ENCODE results near the gene SLC16A14. TPM values are rescaled to one million over a fixed set of nuclear protein-coding genes. Genes with fewer than 3 reads are reported as not detected.

The SLC16A14 gene
- total and polyA plus RNA-seq, 2 of the 8 experiments (the other 6 are each of a cell fraction or from before 2014, with no cell fraction given): 2.1 to 3.0 TPM

- Histone ChIP-seq H3K27ac (ENCODE audit: low read depth, low read length) (no peak overlapping the region), H2BK15ac (ENCODE audit: low read length) (no peak overlapping the region), H3K4me3 (ENCODE audit: extremely low read depth in 1 of 4, insufficient read depth in 2 of 4, low read depth in 3 of 4, low read length in 4 of 4) (no peak overlapping the region), H2BK5ac (ENCODE audit: low read depth, low read length) (no peak overlapping the region), H3K14ac (ENCODE audit: insufficient read length) (no peak overlapping the region), H3K36me3 (ENCODE audit: control insufficient read depth in 2 of 4, insufficient read depth in 4 of 4, low read length in 3 of 4) (no peaks in the 10 kb centered on the region; a peak in 1 of 8 replicates), H2AK5ac (ENCODE audit: low read depth, low read length) (no peak overlapping the region), H2BK20ac (ENCODE audit: low read length) (no peak overlapping the region), H3K56ac (replicated peaks; ENCODE audit: insufficient read length, low read depth, low read length) (no peak overlapping the region), H3K23me2 (ENCODE audit: low read depth, low read length) (no peaks in the 10 kb centered on the region), H2BK120ac (replicated peaks; ENCODE audit: low read depth, low read length) (no peak overlapping the region), H4K20me1 (replicated peaks in 1 of 2; ENCODE audit: control insufficient read depth in 1 of 2, insufficient read depth in 2 of 2, low read length in 2 of 2) (no peaks in the 10 kb centered on the region), H3K18ac (ENCODE audit: extremely low read depth, low read length) (no peak overlapping the region), H4K91ac (replicated peaks; ENCODE audit: insufficient read length, low read length) (no peak overlapping the region), H3K4me2 (ENCODE audit: insufficient read depth in 1 of 2, low read depth in 2 of 2, low read length in 2 of 2) (no peak overlapping the region), H3K27me3 (replicated peaks in 1 of 4; ENCODE audit: control insufficient read depth in 3 of 4, extremely low read depth in 1 of 4, insufficient read depth in 3 of 4, low read length in 3 of 4) (no peaks in the 10 kb centered on the region), H3K79me1 (ENCODE audit: low read depth, low read length) (no peaks in the 10 kb centered on the region), H3K9ac (replicated peaks in 1 of 4; ENCODE audit: extremely low read depth in 1 of 4, low read depth in 3 of 4, low read length in 3 of 4) (no peak overlapping the region), H2AFZ (ENCODE audit: low read length) (no peak overlapping the region), H3K4me1 (replicated peaks in 1 of 4; ENCODE audit: control insufficient read depth in 3 of 4, insufficient read depth in 4 of 4, low read length in 3 of 4) (no peaks in the 10 kb centered on the region), H4K8ac (ENCODE audit: extremely low read depth, insufficient read depth, low read length) (no peak overlapping the region), H3K23ac (ENCODE audit: insufficient read length) (no peak overlapping the region), H3K79me2 (ENCODE audit: control insufficient read depth in 1 of 2, insufficient read depth in 2 of 2, low read length in 2 of 2) (no peaks in the 10 kb centered on the region), H3K4ac (replicated peaks; ENCODE audit: insufficient read length, low read depth, low read length) (no peak overlapping the region), H4K5ac (ENCODE audit: insufficient read length, low read depth, low read length) (no peak overlapping the region), H3K9me3 (ENCODE audit: insufficient read depth in 2 of 2, low read depth in 1 of 2, low read length in 1 of 2) (no peaks in the 10 kb centered on the region), H2BK12ac (ENCODE audit: low read depth, low read length) (no peak overlapping the region)
- no peak for FAIRE-seq
- WGBS, 2 experiments (ENCODE audit: extremely low coverage in 1 of 2, insufficient coverage in 1 of 2, insufficient read length in 1 of 2, insufficient replicate concordance in 2 of 2, low coverage in 1 of 2, low lambda C conversion rate in 2 of 2, missing lambda C conversion rate in 1 of 2): 98% methylated on average over 6 of the region's 6 CpGs; no CpG with 5 or more reads in 1 of the 2 experiments
- ChIA-PET CTCF (ENCODE audit: partially characterized antibody) (interaction anchor here (1.3 to 6.0 kb wide), 4 partner anchors 11 to 600 kb away, joined by 7 to 64 read pairs (median 42); partner anchors contain the start of gene SLC16A14), POLR2A (ENCODE audit: partially characterized antibody) (no interaction called here)
- peak in 1 of 2 experiments; percentile 20 for DNase-seq (ENCODE audit: low read depth in 1 of 2, low spot score in 2 of 2)
- TF ChIP-seq RFX5 (IDR thresholded peaks at IDR 0.05; ENCODE audit: borderline replicate concordance, low read depth, low read length) (no peak), RNF2 (IDR thresholded peaks at IDR 0.05; ENCODE audit: borderline replicate concordance, low read depth, low read length, missing control alignments, poor library complexity, severe bottlenecking) (no peak), EP300 (IDR thresholded peaks at IDR 0.05; ENCODE audit: borderline replicate concordance in 1 of 2, low read depth in 2 of 2, low read length in 2 of 2) (no peak), KDM1A (IDR thresholded peaks at IDR 0.05; ENCODE audit: borderline replicate concordance, low read length) (no peak), HDAC2 (IDR thresholded peaks at IDR 0.05; ENCODE audit: borderline replicate concordance in 1 of 2, low read depth in 2 of 2, low read length in 2 of 2) (no peak)
These were observed 58.2 kb downstream of the SLC16A14 start for GRCh38 chr2:230010501-230010900.
